A673 (cell line): ENCODE data around the gene SLC39A12.

Source experiments
- CTCF ChIP-seq: fragments of 300-800, 200-600 bp; sonication (generic); conservative IDR thresholded peaks from 2 replicates; pipeline ENCODE4 v1.5.1; 2017; ENCODE audit warnings: low read depth, mild to moderate bottlenecking, antibody characterized with exemption, low read length, moderate library complexity, mixed read lengths
- EZH2 ChIP-seq: fragments of 200-600 bp; sonication (generic); IDR thresholded peaks from 2 replicates; pipeline ENCODE4 v1.6.1; 2017; ENCODE audit warnings: borderline replicate concordance, low read depth, mild to moderate bottlenecking, mixed read lengths, antibody characterized with exemption, low read length; ENCODE audit not compliant: poor library complexity, severe bottlenecking

- TF ChIP-seq CTCF (no peak), EZH2 (no peak)
These were observed 41.6 kb downstream of the SLC39A12 start for GRCh38 chr10:17993361-17993760.
